ENCODE measurements around the gene BCR. TPM values are rescaled to one million over a fixed set of nuclear protein-coding genes. Genes with fewer than 3 reads are reported as not detected.

BCR gene
- total RNA-seq, 1 experiment from 2014 or later, result 77.0 TPM

- H3K4me2 ChIP-seq (ENCODE audit: insufficient read depth, insufficient read length, low read length), result no peak overlapping the region
- no peak overlapping the region for H2BK120ac ChIP-seq (ENCODE audit: low read depth, low read length, poor library complexity, severe bottlenecking)
- no peaks in the 10 kb centered on the region for H3K9me3 ChIP-seq (ENCODE audit: control insufficient read depth, low read depth, low read length)
- H3K9ac ChIP-seq (ENCODE audit: extremely low read depth, insufficient read length, low read length), result no peak overlapping the region
- H3K56ac ChIP-seq (ENCODE audit: insufficient read length, low read depth, low read length), result no peak overlapping the region
- no peak overlapping the region for H3T11ph ChIP-seq (ENCODE audit: low read length)
- no peak overlapping the region for H2BK12ac ChIP-seq (ENCODE audit: insufficient read length, low read depth, low read length)
- no peaks in the 10 kb centered on the region for H4K20me1 ChIP-seq (ENCODE audit: control insufficient read depth, insufficient read depth, insufficient read length)
- WGBS (ENCODE audit: extremely low coverage, insufficient read length, low lambda C conversion rate), result no CpG with 5 or more reads among the region's 8 CpGs
- H3K27ac Mint-ChIP-seq, result peak overlapping the region; percentile 17 to 57 (median 28); a peak in 5 of 7 replicates
- no peaks in the 10 kb centered on the region; a peak in 1 of 5 replicates for H3K9me3 Mint-ChIP-seq
- H2AK5ac ChIP-seq (ENCODE audit: insufficient read length, low read length), result no peak overlapping the region
- H3K14ac ChIP-seq (ENCODE audit: insufficient read depth, low read length), result no peak overlapping the region
- no peak overlapping the region for H3K27ac ChIP-seq (ENCODE audit: insufficient read length, low read depth, low read length)
- TF ChIP-seq CTCF (conservative IDR thresholded peaks at IDR 0.05), result no peak
- H3K23ac ChIP-seq (ENCODE audit: insufficient read length, low read depth, low read length), result no peak overlapping the region
- no peak overlapping the region for H4K8ac ChIP-seq (replicated peaks; ENCODE audit: insufficient read length, low read depth, low read length)
- H3K4ac ChIP-seq (ENCODE audit: low read depth, low read length), result no peak overlapping the region
- H3K27me3 ChIP-seq (ENCODE audit: insufficient read depth, low read length), result no peaks in the 10 kb centered on the region
- H3K18ac ChIP-seq (ENCODE audit: insufficient read length, low read depth, low read length), result no peak overlapping the region
- no peak overlapping the region for H2BK20ac ChIP-seq (ENCODE audit: low read depth, low read length, poor library complexity, severe bottlenecking)
- no peak overlapping the region for H2AFZ ChIP-seq (ENCODE audit: low read length)
- H4K5ac ChIP-seq (ENCODE audit: insufficient read length, low read depth, low read length), result no peak overlapping the region
- peaks cover 11% of the 10 kb centered on the region for H3K79me1 ChIP-seq (ENCODE audit: insufficient read depth, low read depth, low read length, poor library complexity, severe bottlenecking)
- H3K4me3 Mint-ChIP-seq, result no peak overlapping the region
- H3K4me1 ChIP-seq (ENCODE audit: insufficient read depth, low read length), result peaks cover 31% of the 10 kb centered on the region
- H3K4me1 Mint-ChIP-seq, result peaks cover 89 to 93% of the 10 kb centered on the region in 2 experiments
- H3K36me3 Mint-ChIP-seq (ENCODE audit: insufficient read depth in 1 of 3, low read depth in 3 of 3), result peaks cover 2 to 10% (median 8%) of the 10 kb centered on the region in 3 experiments
- H2BK5ac ChIP-seq (ENCODE audit: insufficient read length, low read length), result no peak overlapping the region
- no peak for DNase-seq
- peaks cover 28% of the 10 kb centered on the region; the same call in 1 of the 2 replicates for H3K79me2 ChIP-seq (ENCODE audit: insufficient read depth, low read length)
- no peak overlapping the region for H2BK15ac ChIP-seq (ENCODE audit: low read depth, low read length)
- H3K23me2 ChIP-seq (ENCODE audit: insufficient read length, low read depth, low read length, poor library complexity, severe bottlenecking), result peaks cover 4% of the 10 kb centered on the region
- no peak overlapping the region for H4K91ac ChIP-seq (ENCODE audit: insufficient read length, low read depth, low read length)
- no peaks in the 10 kb centered on the region for H3K27me3 Mint-ChIP-seq (ENCODE audit: low read depth)
Observed at GRCh38 chr22:23245799-23246136, 65.5 kb downstream of the BCR start.
